GM13977 (cell line): ENCODE measurements around the gene CD302.
"Not testable (repeated sequence)": the region's sequence is repeated elsewhere in the genome, so short reads cannot be mapped to it uniquely, and the experiment has no call there.

Source experiments
- DNase-seq: peaks from one replicate; pipeline ENCODE4 v3.0.0; 2012; ENCODE audit warnings: low spot score
- in situ Hi-C: fragments of 300-500 bp; cut with MboI; formaldehyde crosslinking; loops from one replicate; pipeline ENCODE4 v1.12.0; 2022; ENCODE audit warnings: low sequenced_read_pairs, low pct_unique_long_range_greater_than_20kb, mixed read lengths, inconsistent platforms; ENCODE audit not compliant: unreplicated experiment
- TF ChIP-seq, protein P1 (sequence below): IDR thresholded peaks from 2 replicates; pipeline ENCODE4 v1.5.1; 2012; ENCODE audit warnings: mild to moderate bottlenecking, control low read depth; ENCODE audit not compliant: insufficient read depth; ENCODE audit errors: extremely low read depth, missing control alignments

CD302 gene

GRCh38 chr2:159735648-159736047, 62.4 kb downstream of the CD302 start:
- in situ Hi-C loops = no loop called here

DNA sequence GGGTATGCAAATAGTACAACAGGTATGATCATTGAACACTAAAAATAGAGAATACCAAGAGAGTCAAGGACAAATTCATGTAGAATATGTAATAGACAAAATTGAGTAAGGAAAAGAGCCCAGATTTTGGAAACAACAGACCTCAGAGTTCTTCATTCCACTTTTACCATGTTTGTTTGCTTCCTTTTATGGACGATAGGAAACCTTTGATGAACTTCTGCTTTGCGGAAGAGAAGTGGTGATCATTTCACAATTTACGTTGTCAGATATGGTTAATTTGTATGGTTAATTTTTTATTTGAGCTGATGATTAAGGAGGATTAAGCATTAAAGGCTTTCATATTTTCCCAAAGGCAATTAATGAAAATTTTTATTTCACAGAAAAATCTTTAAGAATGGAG, 69.4 kb downstream of the CD302 start:
- no peak for DNase-seq
- TF ChIP-seq, protein P1, sequence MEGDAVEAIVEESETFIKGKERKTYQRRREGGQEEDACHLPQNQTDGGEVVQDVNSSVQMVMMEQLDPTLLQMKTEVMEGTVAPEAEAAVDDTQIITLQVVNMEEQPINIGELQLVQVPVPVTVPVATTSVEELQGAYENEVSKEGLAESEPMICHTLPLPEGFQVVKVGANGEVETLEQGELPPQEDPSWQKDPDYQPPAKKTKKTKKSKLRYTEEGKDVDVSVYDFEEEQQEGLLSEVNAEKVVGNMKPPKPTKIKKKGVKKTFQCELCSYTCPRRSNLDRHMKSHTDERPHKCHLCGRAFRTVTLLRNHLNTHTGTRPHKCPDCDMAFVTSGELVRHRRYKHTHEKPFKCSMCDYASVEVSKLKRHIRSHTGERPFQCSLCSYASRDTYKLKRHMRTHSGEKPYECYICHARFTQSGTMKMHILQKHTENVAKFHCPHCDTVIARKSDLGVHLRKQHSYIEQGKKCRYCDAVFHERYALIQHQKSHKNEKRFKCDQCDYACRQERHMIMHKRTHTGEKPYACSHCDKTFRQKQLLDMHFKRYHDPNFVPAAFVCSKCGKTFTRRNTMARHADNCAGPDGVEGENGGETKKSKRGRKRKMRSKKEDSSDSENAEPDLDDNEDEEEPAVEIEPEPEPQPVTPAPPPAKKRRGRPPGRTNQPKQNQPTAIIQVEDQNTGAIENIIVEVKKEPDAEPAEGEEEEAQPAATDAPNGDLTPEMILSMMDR = no peak
- in situ Hi-C loops = no loop called here

More at GRCh38 chr2:159735648-159736047, 62.4 kb downstream of the CD302 start:
- DNase-seq = no peak
- TF ChIP-seq, protein P1 = no peak

GRCh38 chr2:159725713-159726112, 72.3 kb downstream of the CD302 start:
- TF ChIP-seq, protein P1 = no peak
- in situ Hi-C loops = no loop called here

GRCh38 chr2:159724795-159725572, 73.0 kb downstream of the CD302 start:
- in situ Hi-C loops = not testable (repeated sequence)

More at GRCh38 chr2:159725713-159726112, 72.3 kb downstream of the CD302 start:
- DNase-seq = no peak

GRCh38 chr2:159722580-159722979, 75.4 kb downstream of the CD302 start:
- in situ Hi-C loops = no loop called here
- DNase-seq = no peak
- TF ChIP-seq, protein P1 = no peak

More at GRCh38 chr2:159724795-159725572, 73.0 kb downstream of the CD302 start:
- DNase-seq = not testable (repeated sequence)

- in situ Hi-C loops = no loop called here
- DNase-seq = no peak
- TF ChIP-seq, protein P1 = no peak
These were observed 77.3 kb downstream of the CD302 start for GRCh38 chr2:159720676-159721075.
